ENCODE data around the gene RHOH.

RHOH gene

DNA sequence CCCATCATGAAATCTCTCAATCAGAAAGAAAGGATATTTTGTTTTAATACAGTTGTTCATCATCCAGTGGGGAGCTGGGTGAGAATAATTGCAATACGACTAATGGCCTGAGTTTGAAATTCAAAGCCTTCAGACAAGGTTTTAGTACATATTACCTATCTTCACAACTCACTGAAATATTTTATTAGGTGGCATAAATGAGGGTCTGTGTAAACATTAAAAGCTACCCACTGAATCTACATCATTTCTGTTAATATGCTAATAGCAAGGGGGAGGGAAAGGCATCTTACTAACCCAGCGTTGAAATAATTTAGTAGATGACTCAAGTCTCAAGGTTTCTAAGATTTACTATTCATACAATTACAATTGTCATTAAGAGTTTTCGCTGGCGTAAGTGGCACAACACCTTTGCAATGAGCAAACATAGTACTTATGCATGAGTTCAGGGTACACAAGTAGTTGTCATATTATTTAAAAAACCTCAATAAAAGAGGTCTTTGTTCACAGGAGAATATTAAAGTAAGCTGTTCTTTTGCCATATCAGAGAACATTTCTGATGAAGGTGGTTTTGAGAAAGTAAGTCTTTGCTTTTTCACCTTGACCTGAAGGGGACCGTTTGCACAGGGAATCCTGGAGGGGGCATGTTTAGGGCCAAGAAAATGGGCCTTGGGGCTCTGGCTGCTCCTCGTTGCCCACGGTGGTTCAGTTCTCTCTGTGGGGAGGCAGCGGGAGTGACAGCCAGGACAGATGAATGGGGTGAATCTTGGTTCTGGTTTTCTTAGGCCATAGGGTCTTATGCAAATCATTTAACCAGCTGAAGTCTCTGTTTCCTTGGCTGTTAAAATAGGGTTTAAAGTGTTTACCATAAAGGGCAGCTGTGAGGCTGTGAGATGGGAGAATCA lies 4.5 kb upstream of the RHOH start (continued):
- TF ChIP-seq ZNF645 (tag by site-specific recombination; IDR thresholded peaks at IDR 0.05) (no peak), SP2 (tag by site-specific recombination; IDR thresholded peaks at IDR 0.05) (no peak), KLF7 (tag by site-specific recombination; IDR thresholded peaks at IDR 0.05; ENCODE audit: borderline replicate concordance) (no peak)

DNA sequence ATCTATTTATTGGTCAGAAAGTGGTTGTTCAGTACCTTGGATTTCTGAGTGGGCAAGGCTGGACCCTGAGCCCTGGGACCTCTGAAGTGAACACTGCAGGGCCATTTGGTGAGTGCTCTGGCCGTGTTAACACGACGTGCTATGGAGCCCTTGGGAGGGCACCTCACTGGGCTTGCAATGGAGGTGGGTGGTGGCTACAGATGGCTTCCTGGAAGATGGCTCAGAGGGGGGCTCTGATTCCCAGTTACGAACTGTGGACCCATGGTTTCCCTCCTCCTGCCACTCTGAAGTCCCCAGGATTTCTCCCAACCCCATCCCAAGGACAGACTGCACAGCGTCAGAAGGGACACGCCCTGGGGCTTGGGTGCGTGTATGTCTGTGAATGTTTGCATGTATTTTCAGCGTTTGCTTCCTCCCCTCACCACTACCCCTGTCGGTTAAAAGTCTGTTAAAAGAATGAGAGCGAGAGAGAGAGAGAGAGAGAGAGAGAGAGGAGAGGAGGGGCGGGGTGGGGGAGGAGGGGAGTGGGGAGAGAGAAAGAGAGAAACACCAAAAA lies 3.7 kb upstream of the RHOH start:
- no peak overlapping the region for H3K27ac ChIP-seq (ENCODE audit: extremely low read depth, low read depth, low read length)
- no peaks in the 10 kb centered on the region for H3K4me1 ChIP-seq (ENCODE audit: control insufficient read depth, insufficient read depth, low read length)
- POLR2A ChIA-PET: no interaction called here
- no peaks in the 10 kb centered on the region for H3K9me3 ChIP-seq (ENCODE audit: control insufficient read depth, insufficient read depth, low read depth, low read length)
- TF ChIP-seq ZNF248 (tag by site-specific recombination; IDR thresholded peaks at IDR 0.05) (no peak), MYNN (tag by site-specific recombination; IDR thresholded peaks at IDR 0.05; ENCODE audit: borderline replicate concordance) (no peak), KLF8 (tag by site-specific recombination; IDR thresholded peaks at IDR 0.05) (no peak), ZNF660 (tag by site-specific recombination; IDR thresholded peaks at IDR 0.05) (no peak), ZNF639 (tag by site-specific recombination; IDR thresholded peaks at IDR 0.05) (no peak), ZNF596 (tag by site-specific recombination; IDR thresholded peaks at IDR 0.05) (peak; percentile 45; the same call in 1 of the 2 replicates), KLF16 (tag by site-specific recombination; IDR thresholded peaks at IDR 0.05) (no peak)
- TF ChIP-seq, protein P1, sequence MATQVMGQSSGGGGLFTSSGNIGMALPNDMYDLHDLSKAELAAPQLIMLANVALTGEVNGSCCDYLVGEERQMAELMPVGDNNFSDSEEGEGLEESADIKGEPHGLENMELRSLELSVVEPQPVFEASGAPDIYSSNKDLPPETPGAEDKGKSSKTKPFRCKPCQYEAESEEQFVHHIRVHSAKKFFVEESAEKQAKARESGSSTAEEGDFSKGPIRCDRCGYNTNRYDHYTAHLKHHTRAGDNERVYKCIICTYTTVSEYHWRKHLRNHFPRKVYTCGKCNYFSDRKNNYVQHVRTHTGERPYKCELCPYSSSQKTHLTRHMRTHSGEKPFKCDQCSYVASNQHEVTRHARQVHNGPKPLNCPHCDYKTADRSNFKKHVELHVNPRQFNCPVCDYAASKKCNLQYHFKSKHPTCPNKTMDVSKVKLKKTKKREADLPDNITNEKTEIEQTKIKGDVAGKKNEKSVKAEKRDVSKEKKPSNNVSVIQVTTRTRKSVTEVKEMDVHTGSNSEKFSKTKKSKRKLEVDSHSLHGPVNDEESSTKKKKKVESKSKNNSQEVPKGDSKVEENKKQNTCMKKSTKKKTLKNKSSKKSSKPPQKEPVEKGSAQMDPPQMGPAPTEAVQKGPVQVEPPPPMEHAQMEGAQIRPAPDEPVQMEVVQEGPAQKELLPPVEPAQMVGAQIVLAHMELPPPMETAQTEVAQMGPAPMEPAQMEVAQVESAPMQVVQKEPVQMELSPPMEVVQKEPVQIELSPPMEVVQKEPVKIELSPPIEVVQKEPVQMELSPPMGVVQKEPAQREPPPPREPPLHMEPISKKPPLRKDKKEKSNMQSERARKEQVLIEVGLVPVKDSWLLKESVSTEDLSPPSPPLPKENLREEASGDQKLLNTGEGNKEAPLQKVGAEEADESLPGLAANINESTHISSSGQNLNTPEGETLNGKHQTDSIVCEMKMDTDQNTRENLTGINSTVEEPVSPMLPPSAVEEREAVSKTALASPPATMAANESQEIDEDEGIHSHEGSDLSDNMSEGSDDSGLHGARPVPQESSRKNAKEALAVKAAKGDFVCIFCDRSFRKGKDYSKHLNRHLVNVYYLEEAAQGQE (tag by site-specific recombination; IDR thresholded peaks at IDR 0.05): no peak
- no peak overlapping the region for H3K4me3 ChIP-seq (ENCODE audit: low read depth, low read length)
- CTCF ChIA-PET: no interaction called here
- H3K36me3 ChIP-seq (ENCODE audit: control insufficient read depth in 2 of 2, insufficient read depth in 1 of 2, low read length in 2 of 2): no peaks in the 10 kb centered on the region

- TF ChIP-seq YY1 (tag by site-specific recombination; IDR thresholded peaks at IDR 0.05) (no peak), ZNF529 (tag by site-specific recombination; IDR thresholded peaks at IDR 0.05; ENCODE audit: insufficient replicate concordance) (no peak), ZNF585B (tag by site-specific recombination; IDR thresholded peaks at IDR 0.05) (no peak), YY2 (tag by site-specific recombination; IDR thresholded peaks at IDR 0.05) (no peak)
- TF ChIP-seq, protein P2, sequence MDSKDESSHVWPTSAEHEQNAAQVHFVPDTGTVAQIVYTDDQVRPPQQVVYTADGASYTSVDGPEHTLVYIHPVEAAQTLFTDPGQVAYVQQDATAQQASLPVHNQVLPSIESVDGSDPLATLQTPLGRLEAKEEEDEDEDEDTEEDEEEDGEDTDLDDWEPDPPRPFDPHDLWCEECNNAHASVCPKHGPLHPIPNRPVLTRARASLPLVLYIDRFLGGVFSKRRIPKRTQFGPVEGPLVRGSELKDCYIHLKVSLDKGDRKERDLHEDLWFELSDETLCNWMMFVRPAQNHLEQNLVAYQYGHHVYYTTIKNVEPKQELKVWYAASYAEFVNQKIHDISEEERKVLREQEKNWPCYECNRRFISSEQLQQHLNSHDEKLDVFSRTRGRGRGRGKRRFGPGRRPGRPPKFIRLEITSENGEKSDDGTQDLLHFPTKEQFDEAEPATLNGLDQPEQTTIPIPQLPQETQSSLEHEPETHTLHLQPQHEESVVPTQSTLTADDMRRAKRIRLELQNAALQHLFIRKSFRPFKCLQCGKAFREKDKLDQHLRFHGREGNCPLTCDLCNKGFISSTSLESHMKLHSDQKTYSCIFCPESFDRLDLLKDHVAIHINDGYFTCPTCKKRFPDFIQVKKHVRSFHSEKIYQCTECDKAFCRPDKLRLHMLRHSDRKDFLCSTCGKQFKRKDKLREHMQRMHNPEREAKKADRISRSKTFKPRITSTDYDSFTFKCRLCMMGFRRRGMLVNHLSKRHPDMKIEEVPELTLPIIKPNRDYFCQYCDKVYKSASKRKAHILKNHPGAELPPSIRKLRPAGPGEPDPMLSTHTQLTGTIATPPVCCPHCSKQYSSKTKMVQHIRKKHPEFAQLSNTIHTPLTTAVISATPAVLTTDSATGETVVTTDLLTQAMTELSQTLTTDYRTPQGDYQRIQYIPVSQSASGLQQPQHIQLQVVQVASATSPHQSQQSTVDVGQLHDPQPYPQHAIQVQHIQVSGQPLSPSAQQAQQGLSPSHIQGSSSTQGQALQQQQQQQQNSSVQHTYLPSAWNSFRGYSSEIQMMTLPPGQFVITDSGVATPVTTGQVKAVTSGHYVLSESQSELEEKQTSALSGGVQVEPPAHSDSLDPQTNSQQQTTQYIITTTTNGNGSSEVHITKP (tag by site-specific recombination; IDR thresholded peaks at IDR 0.05): no peak
- Histone ChIP-seq H3K27ac (ENCODE audit: extremely low read depth, low read depth, low read length) (no peak overlapping the region), H3K4me3 (ENCODE audit: low read depth, low read length) (no peak overlapping the region), H3K9me3 (ENCODE audit: control insufficient read depth, insufficient read depth, low read depth, low read length) (no peaks in the 10 kb centered on the region), H3K36me3 (ENCODE audit: control insufficient read depth in 2 of 2, insufficient read depth in 1 of 2, low read length in 2 of 2) (no peaks in the 10 kb centered on the region), H3K4me1 (ENCODE audit: control insufficient read depth, insufficient read depth, low read length) (no peaks in the 10 kb centered on the region)
- CTCF ChIA-PET: no interaction called here
- POLR2A ChIA-PET: no interaction called here
These were observed 3.3 kb upstream of the RHOH start for GRCh38 chr4:40193578-40193977.
